ENCODE results near the gene XKR7.

DNA sequence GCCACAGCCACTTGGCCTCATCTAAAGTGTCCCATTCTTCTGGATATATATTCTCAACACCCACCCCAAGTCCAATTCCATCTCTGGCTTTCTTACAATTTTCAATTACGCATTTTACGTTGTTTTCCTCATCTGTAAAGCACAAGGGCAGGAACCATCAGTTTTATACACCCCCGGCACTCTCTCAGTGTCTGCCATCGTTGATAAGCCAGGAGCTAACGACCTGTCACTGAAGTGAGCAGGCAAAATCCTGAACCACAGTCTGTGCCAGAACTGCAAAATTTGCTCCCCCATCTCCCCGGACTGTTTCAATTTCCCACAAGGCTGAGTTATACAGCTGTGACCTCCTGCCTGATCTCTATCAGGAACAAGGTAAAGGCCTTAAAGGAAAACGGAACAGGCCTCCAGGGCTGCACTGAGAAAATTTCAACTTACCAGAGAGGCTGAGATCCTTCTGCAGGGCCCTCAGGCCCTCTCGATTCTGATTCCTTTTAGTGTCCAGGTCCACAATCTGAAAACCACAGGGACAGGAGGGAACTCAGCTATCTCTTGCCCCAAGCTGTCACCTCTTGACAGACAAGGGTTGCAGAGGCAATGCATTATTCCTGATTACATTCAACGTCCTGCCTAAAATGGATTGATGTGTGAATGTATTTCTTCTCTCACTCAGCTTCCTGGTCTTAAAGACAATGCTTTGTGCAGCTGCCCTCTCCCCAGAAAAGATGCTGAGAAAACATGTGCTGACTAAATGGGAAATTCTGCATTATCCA, 17.9 kb upstream of the XKR7 start:
- TF ChIP-seq POLR2A (IDR thresholded peaks at IDR 0.05; ENCODE audit: low read depth, low read length) (no peak), TAF1 (IDR thresholded peaks at IDR 0.05; ENCODE audit: low read depth, low read length) (no peak), POLR2AphosphoS5 (IDR thresholded peaks at IDR 0.05; ENCODE audit: low read depth, low read length) (no peak), SPI1 (IDR thresholded peaks at IDR 0.05; ENCODE audit: low read depth, low read length) (no peak), POU2F2 (IDR thresholded peaks at IDR 0.05; ENCODE audit: low read depth, low read length) (no peak)

All from GM12891 (cell line).